KMS-11 (cell line): Measurements from ENCODE around the gene KCNK18.

Experiments
- H2AFZ ChIP-seq: fragments of 200-600 bp; sonication (generic); 2 replicates; pipeline ENCODE4 v1.6.1; 2016; ENCODE audit warnings: antibody characterized with exemption, mixed run types, low read depth
- H3K27ac ChIP-seq: fragments of 200-600 bp; sonication (generic); 2 replicates; pipeline ENCODE4 v1.6.1; 2016; ENCODE audit warnings: mild to moderate bottlenecking, mixed run types
- H3K27me3 ChIP-seq: fragments of 200-600 bp; sonication (generic); 2 replicates; pipeline ENCODE4 v1.6.1; 2017; ENCODE audit warnings: mild to moderate bottlenecking, low read depth, mixed run types, moderate library complexity; ENCODE audit not compliant: insufficient read depth
- H3K36me3 ChIP-seq: fragments of 200-600 bp; sonication (generic); 2 replicates; pipeline ENCODE4 v1.6.1; 2017; ENCODE audit warnings: mild to moderate bottlenecking, mixed run types; ENCODE audit not compliant: insufficient read depth
- H3K4me1 ChIP-seq: fragments of 200-600 bp; sonication (generic); 2 replicates; pipeline ENCODE4 v1.6.1; 2016; ENCODE audit warnings: mild to moderate bottlenecking, low read depth, mixed run types; ENCODE audit not compliant: poor library complexity, severe bottlenecking
- H3K4me2 ChIP-seq: fragments of 200-600 bp; sonication (generic); 2 replicates; pipeline ENCODE4 v1.7.0; 2016; ENCODE audit warnings: mild to moderate bottlenecking, mixed run types
- H3K4me3 ChIP-seq: fragments of 200-600 bp; sonication (generic); IDR thresholded peaks from 2 replicates; pipeline ENCODE4 v1.6.1; 2017; ENCODE audit warnings: low read depth, low read length, mixed read lengths; ENCODE audit not compliant: insufficient read depth
- H3K79me2 ChIP-seq: fragments of 200-600 bp; sonication (generic); 2 replicates; pipeline ENCODE4 v1.6.1; 2016; ENCODE audit warnings: low read depth, mixed run types; ENCODE audit not compliant: insufficient read depth
- H3K9ac ChIP-seq: fragments of 200-600 bp; sonication (generic); 2 replicates; pipeline ENCODE4 v1.6.1; 2016; ENCODE audit warnings: mild to moderate bottlenecking, mixed run types
- H4K20me1 ChIP-seq: fragments of 200-600 bp; sonication (generic); 2 replicates; pipeline ENCODE4 v1.6.1; 2016; ENCODE audit warnings: mild to moderate bottlenecking, mixed run types; ENCODE audit not compliant: insufficient read depth
- CTCF ChIP-seq: fragments of 200-600 bp; sonication (generic); conservative IDR thresholded peaks from 2 replicates; pipeline ENCODE4 v1.6.1; 2017; ENCODE audit warnings: low read depth, mild to moderate bottlenecking, antibody characterized with exemption, low read length, moderate library complexity, mixed read lengths

The KCNK18 gene

GRCh38 chr10:117197189-117197588, at the start of gene KCNK18:
Gene KCNK18 (plus strand): TSS chr10:117197489. CDS start chr10:117197489, 0 bp downstream.
- no peak within 1 kb of the TSS for H3K4me3 ChIP-seq
- H3K4me2 ChIP-seq, result no peak within 1 kb of the TSS
- H3K27ac ChIP-seq, result no peak within 1 kb of the TSS
- no peak within 1 kb of the TSS for H2AFZ ChIP-seq
- TF ChIP-seq CTCF, result no peak
- no peaks in the 10 kb centered on the region for H3K79me2 ChIP-seq
- no peaks in the 10 kb centered on the region for H3K4me1 ChIP-seq
- no peaks in the 10 kb centered on the region for H3K27me3 ChIP-seq
- H4K20me1 ChIP-seq, result no peaks in the 10 kb centered on the region
- no peaks in the 10 kb centered on the region for H3K36me3 ChIP-seq
- no peak within 1 kb of the TSS for H3K9ac ChIP-seq

- no peaks in the 10 kb centered on the region for H4K20me1 ChIP-seq
- H3K79me2 ChIP-seq, result no peaks in the 10 kb centered on the region
- no peak overlapping the region for H3K4me3 ChIP-seq
- H3K27ac ChIP-seq, result no peak overlapping the region
- no peak for TF ChIP-seq CTCF
- no peak overlapping the region for H2AFZ ChIP-seq
- no peaks in the 10 kb centered on the region for H3K27me3 ChIP-seq
- H3K4me2 ChIP-seq, result no peak overlapping the region
- H3K9ac ChIP-seq, result no peak overlapping the region
- no peaks in the 10 kb centered on the region for H3K4me1 ChIP-seq
- no peaks in the 10 kb centered on the region for H3K36me3 ChIP-seq
Observed at GRCh38 chr10:117148284-117148683, 49.0 kb upstream of the KCNK18 start.

GRCh38 chr10:117152668-117153067, 44.6 kb upstream of the KCNK18 start:
- H3K4me2 ChIP-seq, result no peak overlapping the region

GRCh38 chr10:117158297-117158696, 39.0 kb upstream of the KCNK18 start:
- no peak overlapping the region for H2AFZ ChIP-seq
- H3K36me3 ChIP-seq, result no peaks in the 10 kb centered on the region
- no peak for TF ChIP-seq CTCF
- H3K4me2 ChIP-seq, result no peak overlapping the region
- H3K4me3 ChIP-seq, result no peak overlapping the region
- H3K27ac ChIP-seq, result no peak overlapping the region
- no peaks in the 10 kb centered on the region for H4K20me1 ChIP-seq
- H3K4me1 ChIP-seq, result no peaks in the 10 kb centered on the region
- H3K79me2 ChIP-seq, result no peaks in the 10 kb centered on the region
- no peak overlapping the region for H3K9ac ChIP-seq
- no peaks in the 10 kb centered on the region for H3K27me3 ChIP-seq

More at GRCh38 chr10:117152668-117153067, 44.6 kb upstream of the KCNK18 start:
- no peak overlapping the region for H3K27ac ChIP-seq
- H2AFZ ChIP-seq, result no peak overlapping the region
- no peak overlapping the region for H3K4me3 ChIP-seq
- no peak for TF ChIP-seq CTCF
- H3K36me3 ChIP-seq, result no peaks in the 10 kb centered on the region
- H3K4me1 ChIP-seq, result no peaks in the 10 kb centered on the region
- H3K79me2 ChIP-seq, result no peaks in the 10 kb centered on the region
- H4K20me1 ChIP-seq, result no peaks in the 10 kb centered on the region
- H3K27me3 ChIP-seq, result no peaks in the 10 kb centered on the region
- H3K9ac ChIP-seq, result no peak overlapping the region

DNA sequence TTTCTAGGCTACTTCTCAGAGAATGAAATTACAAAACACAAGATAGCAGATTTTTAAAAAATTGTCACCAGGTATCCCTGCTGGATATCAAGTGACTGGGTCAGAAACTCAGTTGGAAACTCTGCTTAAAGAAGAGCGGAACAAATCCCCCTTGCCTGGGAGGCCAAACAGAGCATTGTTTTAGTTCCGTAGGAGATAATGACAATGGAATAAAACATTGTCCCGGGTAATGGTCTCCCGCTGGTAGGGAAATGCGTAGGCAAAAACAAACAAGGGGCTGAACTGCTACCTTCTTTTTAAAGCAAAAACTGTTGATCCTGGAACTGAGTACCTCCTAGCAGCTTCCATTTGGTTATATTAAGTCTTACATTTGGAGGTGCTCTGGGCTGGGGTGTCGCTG, 37.9 kb upstream of the KCNK18 start:
- Histone ChIP-seq H3K27me3 (no peaks in the 10 kb centered on the region), H3K36me3 (no peaks in the 10 kb centered on the region), H3K4me1 (no peaks in the 10 kb centered on the region), H3K4me2 (no peak overlapping the region), H3K79me2 (no peaks in the 10 kb centered on the region), H4K20me1 (no peaks in the 10 kb centered on the region), H3K27ac (no peak overlapping the region), H3K9ac (no peak overlapping the region), H3K4me3 (no peak overlapping the region), H2AFZ (no peak overlapping the region)
- TF ChIP-seq CTCF, result no peak
